ENCODE data around the gene ARSK. TPM values are rescaled to one million over a fixed set of nuclear protein-coding genes. Genes with fewer than 3 reads are reported as not detected.

ARSK gene
- total and polyA plus RNA-seq, 2 of the 4 experiments (the other 2 are of a cell fraction): 15.1 to 22.0 TPM

DNA sequence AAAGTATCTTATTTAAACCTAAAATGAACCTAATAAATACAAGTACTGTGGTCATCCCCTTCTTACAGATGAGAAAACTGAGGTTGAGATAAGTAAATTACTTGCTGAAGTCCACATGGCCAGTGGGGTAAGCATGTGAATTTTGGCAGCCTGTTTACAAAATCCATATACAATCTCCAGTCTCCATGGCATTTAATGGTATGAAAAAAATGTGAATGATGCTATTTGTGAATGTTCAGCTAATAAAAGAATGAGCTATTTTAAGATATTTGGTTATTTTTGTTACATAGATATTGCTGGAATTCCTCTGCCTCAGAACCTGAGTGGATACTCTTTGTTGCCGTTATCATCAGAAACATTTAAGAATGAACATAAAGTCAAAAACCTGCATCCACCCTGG lies 45.7 kb downstream of the ARSK start:
- H3K56ac ChIP-seq (ENCODE audit: extremely low read depth, insufficient read depth, low read length): no peak overlapping the region
- H3K9me1 ChIP-seq (ENCODE audit: insufficient read depth, low read length): peaks cover 8% of the 10 kb centered on the region
- peak; percentile 81 for ATAC-seq (ENCODE audit: low read depth)
- no peaks in the 10 kb centered on the region for H3K27me3 ChIP-seq (ENCODE audit: control insufficient read depth, insufficient read depth, low read length)
- peak; percentile 82 for DNase-seq
- H2AK5ac ChIP-seq (ENCODE audit: low read depth, low read length): no peak overlapping the region
- H3K9ac ChIP-seq (ENCODE audit: low read depth, low read length): no peak overlapping the region
- H3K14ac ChIP-seq (replicated peaks; ENCODE audit: low read depth, low read length): peak overlapping the region; percentile 97; the same call in 1 of the 2 replicates
- H2BK20ac ChIP-seq (ENCODE audit: low read depth, low read length): peak overlapping the region; percentile 89; the same call in 1 of the 2 replicates
- peaks cover 16 to 25% of the 10 kb centered on the region in 2 experiments for H3K79me1 ChIP-seq (ENCODE audit: low read depth in 1 of 2, low read length in 2 of 2)
- peak overlapping the region; percentile 93; the same call in 1 of the 2 replicates for H3K4ac ChIP-seq (ENCODE audit: low read depth, low read length)
- no CpG with 5 or more reads among the region's 1 CpG for WGBS, 2 experiments (ENCODE audit: extremely low coverage in 2 of 2, insufficient read length in 1 of 2)
- no peak overlapping the region for H4K5ac ChIP-seq (ENCODE audit: low read depth, low read length)
- H3K4me2 ChIP-seq (ENCODE audit: low read depth, low read length): peak overlapping the region; percentile 39; the same call in 1 of the 2 replicates
- H4K8ac ChIP-seq (ENCODE audit: low read depth in 2 of 2, low read length in 2 of 2): no peak overlapping the region
- no peak for TF ChIP-seq MAFK (IDR thresholded peaks at IDR 0.05; ENCODE audit: low read depth, low read length)
- no peak for TF ChIP-seq CEBPB (IDR thresholded peaks at IDR 0.05; ENCODE audit: low read depth, low read length)
- no peak for TF ChIP-seq MAZ (IDR thresholded peaks at IDR 0.05; ENCODE audit: borderline replicate concordance, low read depth, low read length)
- peak; percentile 93 for TF ChIP-seq RCOR1 (IDR thresholded peaks at IDR 0.05; ENCODE audit: insufficient replicate concordance, low read length)
- no peak for TF ChIP-seq POLR2A (IDR thresholded peaks at IDR 0.05; ENCODE audit: low read depth, low read length)
- no peak for TF ChIP-seq CHD1 (IDR thresholded peaks at IDR 0.05; ENCODE audit: low read depth, low read length)
- TF ChIP-seq BHLHE40 (IDR thresholded peaks at IDR 0.05; ENCODE audit: low read depth, low read length): peak; percentile 40; the same call in 1 of the 2 replicates
- TF ChIP-seq MXI1 (IDR thresholded peaks at IDR 0.05; ENCODE audit: borderline replicate concordance, low read depth, low read length): peak; percentile 96
- no peak for TF ChIP-seq FOS (IDR thresholded peaks at IDR 0.05; ENCODE audit: low read depth, low read length)
- TF ChIP-seq, protein P1, sequence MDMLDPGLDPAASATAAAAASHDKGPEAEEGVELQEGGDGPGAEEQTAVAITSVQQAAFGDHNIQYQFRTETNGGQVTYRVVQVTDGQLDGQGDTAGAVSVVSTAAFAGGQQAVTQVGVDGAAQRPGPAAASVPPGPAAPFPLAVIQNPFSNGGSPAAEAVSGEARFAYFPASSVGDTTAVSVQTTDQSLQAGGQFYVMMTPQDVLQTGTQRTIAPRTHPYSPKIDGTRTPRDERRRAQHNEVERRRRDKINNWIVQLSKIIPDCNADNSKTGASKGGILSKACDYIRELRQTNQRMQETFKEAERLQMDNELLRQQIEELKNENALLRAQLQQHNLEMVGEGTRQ (IDR thresholded peaks at IDR 0.05; ENCODE audit: low read depth, low read length): no peak
- no peak for TF ChIP-seq RFX5 (IDR thresholded peaks at IDR 0.05; ENCODE audit: low read depth, low read length)
- TF ChIP-seq SMC3 (IDR thresholded peaks at IDR 0.05; ENCODE audit: low read depth, low read length): no peak
- TF ChIP-seq, protein P2, sequence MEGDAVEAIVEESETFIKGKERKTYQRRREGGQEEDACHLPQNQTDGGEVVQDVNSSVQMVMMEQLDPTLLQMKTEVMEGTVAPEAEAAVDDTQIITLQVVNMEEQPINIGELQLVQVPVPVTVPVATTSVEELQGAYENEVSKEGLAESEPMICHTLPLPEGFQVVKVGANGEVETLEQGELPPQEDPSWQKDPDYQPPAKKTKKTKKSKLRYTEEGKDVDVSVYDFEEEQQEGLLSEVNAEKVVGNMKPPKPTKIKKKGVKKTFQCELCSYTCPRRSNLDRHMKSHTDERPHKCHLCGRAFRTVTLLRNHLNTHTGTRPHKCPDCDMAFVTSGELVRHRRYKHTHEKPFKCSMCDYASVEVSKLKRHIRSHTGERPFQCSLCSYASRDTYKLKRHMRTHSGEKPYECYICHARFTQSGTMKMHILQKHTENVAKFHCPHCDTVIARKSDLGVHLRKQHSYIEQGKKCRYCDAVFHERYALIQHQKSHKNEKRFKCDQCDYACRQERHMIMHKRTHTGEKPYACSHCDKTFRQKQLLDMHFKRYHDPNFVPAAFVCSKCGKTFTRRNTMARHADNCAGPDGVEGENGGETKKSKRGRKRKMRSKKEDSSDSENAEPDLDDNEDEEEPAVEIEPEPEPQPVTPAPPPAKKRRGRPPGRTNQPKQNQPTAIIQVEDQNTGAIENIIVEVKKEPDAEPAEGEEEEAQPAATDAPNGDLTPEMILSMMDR (conservative IDR thresholded peaks at IDR 0.05; ENCODE audit: low read depth, low read length): no peak
- TF ChIP-seq NFE2L2 (IDR thresholded peaks at IDR 0.05; ENCODE audit: low read depth, low read length): no peak
- TF ChIP-seq RAD21 (IDR thresholded peaks at IDR 0.05; ENCODE audit: low read length): no peak
- TF ChIP-seq, protein P3, sequence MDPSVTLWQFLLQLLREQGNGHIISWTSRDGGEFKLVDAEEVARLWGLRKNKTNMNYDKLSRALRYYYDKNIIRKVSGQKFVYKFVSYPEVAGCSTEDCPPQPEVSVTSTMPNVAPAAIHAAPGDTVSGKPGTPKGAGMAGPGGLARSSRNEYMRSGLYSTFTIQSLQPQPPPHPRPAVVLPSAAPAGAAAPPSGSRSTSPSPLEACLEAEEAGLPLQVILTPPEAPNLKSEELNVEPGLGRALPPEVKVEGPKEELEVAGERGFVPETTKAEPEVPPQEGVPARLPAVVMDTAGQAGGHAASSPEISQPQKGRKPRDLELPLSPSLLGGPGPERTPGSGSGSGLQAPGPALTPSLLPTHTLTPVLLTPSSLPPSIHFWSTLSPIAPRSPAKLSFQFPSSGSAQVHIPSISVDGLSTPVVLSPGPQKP (IDR thresholded peaks at IDR 0.05; ENCODE audit: borderline replicate concordance, low read depth, low read length): no peak
- H4K20me1 ChIP-seq (ENCODE audit: insufficient read depth, low read length): no peaks in the 10 kb centered on the region
- POLR2A ChIA-PET (ENCODE audit: unreplicated experiment): no interaction called here
- H3K4me1 ChIP-seq (ENCODE audit: control insufficient read depth, insufficient read depth, low read length): peaks cover 3% of the 10 kb centered on the region; the same call in 1 of the 2 replicates
- H3K9me3 ChIP-seq (ENCODE audit: control insufficient read depth, insufficient read depth, low read length): no peaks in the 10 kb centered on the region
- peak overlapping the region; percentile 91 for H2BK5ac ChIP-seq (ENCODE audit: low read depth, low read length, poor library complexity, severe bottlenecking)
- CTCF ChIA-PET: interaction anchor here (0.8 kb wide), 1 partner anchor 22 kb away, joined by 3 read pairs; no protein-coding TSS in a partner anchor
- no peak overlapping the region for H2AFZ ChIP-seq (replicated peaks; ENCODE audit: low read length, poor library complexity)
- H3K4me3 ChIP-seq (ENCODE audit: insufficient read depth, low read depth, low read length): no peak overlapping the region
- intact Hi-C loops (cut with micrococcal nuclease) (no loop called here), in situ Hi-C loops (cut with MboI; ENCODE audit: low sequenced_read_pairs) (no loop called here), dilution Hi-C loops (cut with HindIII; ENCODE audit: low sequenced_read_pairs, unreplicated experiment) (no loop called here)
- H3K27ac ChIP-seq (ENCODE audit: insufficient read depth, low read length): no peak overlapping the region
- no peak overlapping the region for H2AK9ac ChIP-seq (replicated peaks; ENCODE audit: low read depth, low read length, poor library complexity)
- H2BK15ac ChIP-seq (ENCODE audit: low read depth, low read length): 0 out of 3 replicates have a peak overlapping the region, but pooled peaks have one; percentile 76
- H3K36me3 ChIP-seq (ENCODE audit: control insufficient read depth, insufficient read depth, low read length): peaks cover 2% of the 10 kb centered on the region; the same call in 1 of the 2 replicates
- peak overlapping the region; percentile 94; the same call in 1 of the 2 replicates for H3K23ac ChIP-seq (ENCODE audit: low read depth, low read length)
- H2BK120ac ChIP-seq (ENCODE audit: low read depth, low read length): peak overlapping the region; percentile 97
- H3K18ac ChIP-seq (ENCODE audit: low read depth, low read length): peak overlapping the region; percentile 46; the same call in 1 of the 2 replicates
- H4K91ac ChIP-seq (ENCODE audit: insufficient read depth, low read depth, low read length): no peak overlapping the region
- BruUV-seq (replicated peaks): no TSS peak
